Panc1 (cell line): ENCODE measurements around the gene RSPO3. TPM values are rescaled to one million over a fixed set of nuclear protein-coding genes. Genes with fewer than 3 reads are reported as not detected.

Experiments
- ATAC-seq: fragments of 200-7000 bp; cut with Tn5 transposase; 2 replicates; pipeline ENCODE4 v1.9.1; 2020; ENCODE audit warnings: mild to moderate bottlenecking, moderate library complexity
- BruUV-seq: library from RNA; stranded (reverse); fragments of 400-500 nt; replicated peaks from 2 replicates; lab custom pipeline; 2021; lab: Mats Ljungman, UMichigan
- CTCF ChIA-PET: fragments of 300-600 bp; sonication (Branson Sonifier 250); formaldehyde crosslinking; loops from one replicate; lab custom pipeline; 2022; ENCODE audit warnings: antibody characterized with exemption; lab: Charles Lee
- POLR2A ChIA-PET: fragments of 300-600 bp; sonication (Branson Sonifier 250); formaldehyde crosslinking; loops from one replicate; lab custom pipeline; 2022; ENCODE audit warnings: antibody characterized with exemption; lab: Charles Lee
- DNase-seq: peaks from one replicate; pipeline ENCODE4 v3.0.0-alpha.2; 2010; ENCODE audit warnings: low read depth, low spot score
- H3K27ac ChIP-seq: 2 replicates; pipeline ENCODE4 v1.5.1; 2011; ENCODE audit warnings: mild to moderate bottlenecking, low read length, inconsistent platforms
- H3K27me3 ChIP-seq: fragments of 200-500 bp; sonication (Bioruptor generic); 2 replicates; pipeline ENCODE4 v1.6.0; 2014; ENCODE audit warnings: low read length, inconsistent platforms; ENCODE audit not compliant: control insufficient read depth, insufficient read depth
- H3K36me3 ChIP-seq: fragments of 200-500 bp; sonication (Bioruptor generic); 2 replicates; pipeline ENCODE4 v1.5.1; 2014; ENCODE audit warnings: inconsistent platforms, mild to moderate bottlenecking, low read length, moderate library complexity; ENCODE audit not compliant: control insufficient read depth, insufficient read depth
- H3K4me1 ChIP-seq: 2 replicates; pipeline ENCODE4 v1.5.1; 2011; ENCODE audit warnings: inconsistent platforms, mild to moderate bottlenecking, low read length, moderate library complexity; ENCODE audit not compliant: control insufficient read depth, insufficient read depth
- H3K4me3 ChIP-seq, 2 experiments: 2 replicates each; pipeline ENCODE4 v1.5.1; 2011 to 2012; ENCODE audit warnings: low read depth in 2 of 2, low read length in 2 of 2, mild to moderate bottlenecking in 2 of 2, inconsistent platforms in 1 of 2, moderate library complexity in 1 of 2
- H3K9me3 ChIP-seq: fragments of 200-500 bp; sonication (Bioruptor generic); 2 replicates; pipeline ENCODE4 v1.5.1; 2014; ENCODE audit warnings: low read depth, mild to moderate bottlenecking, inconsistent platforms, low read length, moderate library complexity; ENCODE audit not compliant: control insufficient read depth, insufficient read depth
- POLR2AphosphoS5 ChIP-seq: IDR thresholded peaks from 2 replicates; pipeline ENCODE4 v1.6.1; 2012; ENCODE audit warnings: mild to moderate bottlenecking, low read depth, low read length, moderate library complexity
- SIN3A ChIP-seq: IDR thresholded peaks from 2 replicates; pipeline ENCODE4 v1.6.1; 2012; ENCODE audit warnings: low read depth, mild to moderate bottlenecking, low read length, moderate library complexity, borderline replicate concordance; ENCODE audit not compliant: insufficient read depth
- TCF7L2 ChIP-seq: IDR thresholded peaks from 2 replicates; pipeline ENCODE4 v1.6.1; 2011; ENCODE audit warnings: mild to moderate bottlenecking, low read depth, low read length, inconsistent platforms
- in situ Hi-C: cut with HindIII; loops from 2 replicates; pipeline ENCODE4 v1.10.0; 2016; ENCODE audit warnings: low sequenced_read_pairs, low pct_unique_long_range_greater_than_20kb
- intact Hi-C: fragments of 100-400 bp; cut with micrococcal nuclease; formaldehyde crosslinking; loops from one replicate; pipeline ENCODE4 v1.10.0; 2022; ENCODE audit not compliant: unreplicated experiment
- total RNA-seq: library from RNA; stranded (reverse); gene quantifications from one replicate; pipeline ENCODE4 v1.2.1, GENCODE V29; 2021; ENCODE audit not compliant: unreplicated experiment
- TF ChIP-seq, protein P1 (sequence below): fragments of 450-650 bp; IDR thresholded peaks from 2 replicates; pipeline ENCODE4 v1.5.1; 2017; ENCODE audit warnings: mild to moderate bottlenecking
- TF ChIP-seq, protein P2 (sequence below), 2 experiments: IDR thresholded peaks; 2 replicates each; pipeline ENCODE4 v1.6.1; 2011 to 2012; ENCODE audit warnings: low read depth in 2 of 2, control low read depth in 1 of 2, low read length in 1 of 2, mild to moderate bottlenecking in 1 of 2, moderate library complexity in 1 of 2; ENCODE audit not compliant: insufficient read depth in 1 of 2

Gene RSPO3
- total RNA-seq, 1 experiment from 2014 or later: not detected

DNA sequence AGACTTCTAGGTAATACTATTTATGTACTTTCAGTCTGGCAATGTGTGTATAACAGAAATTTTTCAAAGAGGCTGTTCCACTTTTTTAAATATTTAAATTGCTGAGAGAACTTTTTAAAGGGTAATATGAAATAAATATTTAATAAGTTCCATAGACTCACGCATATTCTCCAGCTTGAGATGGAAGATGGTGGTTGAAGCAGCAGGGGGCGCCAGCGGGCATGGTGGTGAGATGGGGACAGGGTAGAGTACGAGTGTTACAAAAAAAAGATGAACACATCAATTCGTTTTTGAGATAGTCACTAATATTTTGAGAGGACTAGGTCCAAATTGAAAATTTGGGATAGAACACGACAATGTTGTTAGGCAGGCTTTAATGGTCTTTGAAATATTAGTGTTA is 68.4 kb downstream of the RSPO3 start:
- Histone ChIP-seq H3K27ac (no peak overlapping the region), H3K27me3 (peaks cover 6% of the 10 kb centered on the region; the same call in 1 of the 2 replicates), H3K4me1 (no peaks in the 10 kb centered on the region), H3K4me3 (no peak overlapping the region), H3K36me3 (no peaks in the 10 kb centered on the region), H3K9me3 (no peaks in the 10 kb centered on the region)
- peak; percentile 18 for DNase-seq
- no peak for TF ChIP-seq SIN3A
- TF ChIP-seq, protein P1, sequence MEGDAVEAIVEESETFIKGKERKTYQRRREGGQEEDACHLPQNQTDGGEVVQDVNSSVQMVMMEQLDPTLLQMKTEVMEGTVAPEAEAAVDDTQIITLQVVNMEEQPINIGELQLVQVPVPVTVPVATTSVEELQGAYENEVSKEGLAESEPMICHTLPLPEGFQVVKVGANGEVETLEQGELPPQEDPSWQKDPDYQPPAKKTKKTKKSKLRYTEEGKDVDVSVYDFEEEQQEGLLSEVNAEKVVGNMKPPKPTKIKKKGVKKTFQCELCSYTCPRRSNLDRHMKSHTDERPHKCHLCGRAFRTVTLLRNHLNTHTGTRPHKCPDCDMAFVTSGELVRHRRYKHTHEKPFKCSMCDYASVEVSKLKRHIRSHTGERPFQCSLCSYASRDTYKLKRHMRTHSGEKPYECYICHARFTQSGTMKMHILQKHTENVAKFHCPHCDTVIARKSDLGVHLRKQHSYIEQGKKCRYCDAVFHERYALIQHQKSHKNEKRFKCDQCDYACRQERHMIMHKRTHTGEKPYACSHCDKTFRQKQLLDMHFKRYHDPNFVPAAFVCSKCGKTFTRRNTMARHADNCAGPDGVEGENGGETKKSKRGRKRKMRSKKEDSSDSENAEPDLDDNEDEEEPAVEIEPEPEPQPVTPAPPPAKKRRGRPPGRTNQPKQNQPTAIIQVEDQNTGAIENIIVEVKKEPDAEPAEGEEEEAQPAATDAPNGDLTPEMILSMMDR: peak; percentile 86
- no TSS peak for BruUV-seq
- no peak for ATAC-seq
- ChIA-PET POLR2A (no interaction called here), CTCF (interaction anchor here (0.7 to 1.6 kb wide), 2 partner anchors 80 to 1201 kb away, joined by 3 to 8 read pairs; partner anchors contain the start of genes RNF146 and TRMT11)
- intact Hi-C loops (no loop called here), in situ Hi-C loops (no loop called here)

DNA sequence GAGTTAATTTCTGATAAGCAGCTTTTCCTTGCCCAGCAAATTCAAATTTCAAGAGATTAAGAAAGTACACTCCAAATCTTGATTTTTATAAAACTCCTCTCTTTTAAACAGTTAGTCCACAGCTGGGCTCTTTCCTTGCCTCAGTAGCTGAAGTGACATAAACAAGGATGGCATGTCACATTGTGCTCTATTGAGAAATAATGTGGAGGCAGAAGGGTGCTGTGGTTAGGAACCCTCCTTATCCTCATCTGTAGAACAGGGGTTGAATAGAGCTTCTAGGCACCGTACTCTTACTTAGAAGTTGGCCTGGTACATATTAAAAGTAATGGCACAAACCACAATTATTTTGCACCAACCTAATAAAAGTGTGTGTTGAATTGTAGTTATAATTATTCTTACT is 70.3 kb downstream of the RSPO3 start:
- DNase-seq (no peak), ATAC-seq (no peak)
- Histone ChIP-seq H3K4me1 (no peaks in the 10 kb centered on the region), H3K36me3 (no peaks in the 10 kb centered on the region), H3K27ac (no peak overlapping the region), H3K9me3 (no peaks in the 10 kb centered on the region), H3K27me3 (no peaks in the 10 kb centered on the region; the same call in 1 of the 2 replicates), H3K4me3 (no peak overlapping the region)
- no TSS peak for BruUV-seq
- POLR2A ChIA-PET: no interaction called here
- intact Hi-C loops: no loop called here
- in situ Hi-C loops: no loop called here
- TF ChIP-seq SIN3A (no peak), POLR2AphosphoS5 (no peak), TCF7L2 (no peak)
- TF ChIP-seq, protein P1: no peak
- TF ChIP-seq, protein P2, sequence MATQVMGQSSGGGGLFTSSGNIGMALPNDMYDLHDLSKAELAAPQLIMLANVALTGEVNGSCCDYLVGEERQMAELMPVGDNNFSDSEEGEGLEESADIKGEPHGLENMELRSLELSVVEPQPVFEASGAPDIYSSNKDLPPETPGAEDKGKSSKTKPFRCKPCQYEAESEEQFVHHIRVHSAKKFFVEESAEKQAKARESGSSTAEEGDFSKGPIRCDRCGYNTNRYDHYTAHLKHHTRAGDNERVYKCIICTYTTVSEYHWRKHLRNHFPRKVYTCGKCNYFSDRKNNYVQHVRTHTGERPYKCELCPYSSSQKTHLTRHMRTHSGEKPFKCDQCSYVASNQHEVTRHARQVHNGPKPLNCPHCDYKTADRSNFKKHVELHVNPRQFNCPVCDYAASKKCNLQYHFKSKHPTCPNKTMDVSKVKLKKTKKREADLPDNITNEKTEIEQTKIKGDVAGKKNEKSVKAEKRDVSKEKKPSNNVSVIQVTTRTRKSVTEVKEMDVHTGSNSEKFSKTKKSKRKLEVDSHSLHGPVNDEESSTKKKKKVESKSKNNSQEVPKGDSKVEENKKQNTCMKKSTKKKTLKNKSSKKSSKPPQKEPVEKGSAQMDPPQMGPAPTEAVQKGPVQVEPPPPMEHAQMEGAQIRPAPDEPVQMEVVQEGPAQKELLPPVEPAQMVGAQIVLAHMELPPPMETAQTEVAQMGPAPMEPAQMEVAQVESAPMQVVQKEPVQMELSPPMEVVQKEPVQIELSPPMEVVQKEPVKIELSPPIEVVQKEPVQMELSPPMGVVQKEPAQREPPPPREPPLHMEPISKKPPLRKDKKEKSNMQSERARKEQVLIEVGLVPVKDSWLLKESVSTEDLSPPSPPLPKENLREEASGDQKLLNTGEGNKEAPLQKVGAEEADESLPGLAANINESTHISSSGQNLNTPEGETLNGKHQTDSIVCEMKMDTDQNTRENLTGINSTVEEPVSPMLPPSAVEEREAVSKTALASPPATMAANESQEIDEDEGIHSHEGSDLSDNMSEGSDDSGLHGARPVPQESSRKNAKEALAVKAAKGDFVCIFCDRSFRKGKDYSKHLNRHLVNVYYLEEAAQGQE (IDR thresholded peaks at IDR 0.05; ENCODE audit: insufficient read depth in 1 of 2, low read depth in 2 of 2, low read length in 1 of 2): no peak
- CTCF ChIA-PET: interaction anchor here (0.5 kb wide), 1 partner anchor 27 kb away, joined by 3 read pairs; no protein-coding TSS in a partner anchor
